RWPE2 (cell line): ENCODE results near the gene JAM2.

Experiments used
- ATAC-seq: fragments of 200-7000 bp; cut with Tn5 transposase; 3 replicates; pipeline ENCODE4 v1.9.1; 2021; ENCODE audit warnings: low read depth
- DNase-seq: peaks from one replicate; pipeline ENCODE4 v3.0.0-alpha.2; 2020; ENCODE audit warnings: low spot score
- H3K27ac ChIP-seq: fragments of 450-650 bp; 2 replicates; pipeline ENCODE4 v1.5.1; 2017; ENCODE audit warnings: mild to moderate bottlenecking; ENCODE audit not compliant: poor library complexity, severe bottlenecking
- H3K27me3 ChIP-seq: fragments of 250-450 bp; sonication (Bioruptor Pico); 2 replicates; pipeline ENCODE4 v1.5.1; 2021; ENCODE audit warnings: mild to moderate bottlenecking, moderate library complexity; ENCODE audit not compliant: insufficient read depth, poor library complexity, severe bottlenecking
- H3K36me3 ChIP-seq: fragments of 250-450 bp; sonication (Bioruptor Pico); 2 replicates; pipeline ENCODE4 v1.5.1; 2020; ENCODE audit warnings: low read depth, mild to moderate bottlenecking, moderate library complexity
- H3K4me1 ChIP-seq: fragments of 250-450 bp; sonication (Bioruptor Pico); 2 replicates; pipeline ENCODE4 v1.5.1; 2021; ENCODE audit warnings: mild to moderate bottlenecking, moderate library complexity; ENCODE audit not compliant: insufficient read depth, poor library complexity, severe bottlenecking
- H3K4me3 ChIP-seq: fragments of 250-450 bp; sonication (Bioruptor Pico); 2 replicates; pipeline ENCODE4 v1.5.1; 2021; ENCODE audit warnings: mild to moderate bottlenecking, moderate library complexity; ENCODE audit not compliant: severe bottlenecking
- H3K9me3 ChIP-seq: fragments of 250-450 bp; sonication (Bioruptor Pico); 2 replicates; pipeline ENCODE4 v1.5.1; 2021; ENCODE audit warnings: mild to moderate bottlenecking, moderate library complexity; ENCODE audit not compliant: severe bottlenecking
- CTCF ChIP-seq: fragments of 450-650 bp; IDR thresholded peaks from one replicate; pipeline ENCODE4 v1.5.1; 2017; ENCODE audit warnings: mild to moderate bottlenecking, moderate library complexity; ENCODE audit not compliant: poor library complexity, severe bottlenecking

The JAM2 gene

GRCh38 chr21:25626757-25627156 is 12.3 kb upstream of the JAM2 start:
- Histone ChIP-seq H3K4me3 (no peak overlapping the region), H3K27me3 (no peaks in the 10 kb centered on the region), H3K27ac (no peak overlapping the region), H3K36me3 (no peaks in the 10 kb centered on the region), H3K9me3 (no peaks in the 10 kb centered on the region), H3K4me1 (no peaks in the 10 kb centered on the region)
- DNase-seq = no peak
- no peak for TF ChIP-seq CTCF
- ATAC-seq = no peak

- Histone ChIP-seq H3K27me3 (no peaks in the 10 kb centered on the region), H3K36me3 (no peaks in the 10 kb centered on the region), H3K4me1 (no peaks in the 10 kb centered on the region), H3K27ac (no peak overlapping the region), H3K9me3 (no peaks in the 10 kb centered on the region), H3K4me3 (no peak overlapping the region)
- ATAC-seq (no peak), DNase-seq (no peak)
- TF ChIP-seq CTCF = no peak
Measured at GRCh38 chr21:25632296-25632695, 6.8 kb upstream of the JAM2 start.

GRCh38 chr21:25635310-25635709 is 3.7 kb upstream of the JAM2 start:
- no peak overlapping the region for H3K27ac ChIP-seq
- no peak for TF ChIP-seq CTCF
- no peaks in the 10 kb centered on the region for H3K4me1 ChIP-seq
- H3K4me3 ChIP-seq = no peak overlapping the region
- H3K36me3 ChIP-seq = no peaks in the 10 kb centered on the region
- H3K9me3 ChIP-seq = no peaks in the 10 kb centered on the region
- peaks cover 26% of the 10 kb centered on the region for H3K27me3 ChIP-seq
- ATAC-seq (no peak), DNase-seq (no peak)

GRCh38 chr21:25636727-25637126 is 2.3 kb upstream of the JAM2 start:
- Histone ChIP-seq H3K27me3 (peaks cover 38% of the 10 kb centered on the region), H3K27ac (no peak overlapping the region), H3K9me3 (no peaks in the 10 kb centered on the region), H3K4me1 (no peaks in the 10 kb centered on the region), H3K36me3 (no peaks in the 10 kb centered on the region), H3K4me3 (no peak overlapping the region)
- DNase-seq (no peak), ATAC-seq (no peak)
- no peak for TF ChIP-seq CTCF

- TF ChIP-seq CTCF = no peak
- Histone ChIP-seq H3K9me3 (no peaks in the 10 kb centered on the region), H3K27ac (no peak overlapping the region), H3K27me3 (peaks cover 39% of the 10 kb centered on the region), H3K36me3 (no peaks in the 10 kb centered on the region), H3K4me3 (no peak overlapping the region), H3K4me1 (no peaks in the 10 kb centered on the region)
- DNase-seq (no peak), ATAC-seq (no peak)
Measured at GRCh38 chr21:25637851-25638659, 1.0 kb upstream of the JAM2 start.
